Osteoblast (primary cell): ENCODE data around the gene ITPRIP. TPM values are rescaled to one million over a fixed set of nuclear protein-coding genes. Genes with fewer than 3 reads are reported as not detected.

ENCODE experiments used
- DNase-seq: peaks from one replicate; pipeline ENCODE4 v3.0.0; 2011; ENCODE audit warnings: low spot score, mixed read lengths; ENCODE audit not compliant: insufficient read length; ENCODE audit errors: missing footprints
- H2AFZ ChIP-seq: 2 replicates; pipeline ENCODE4 v1.6.0; 2011; ENCODE audit warnings: mild to moderate bottlenecking, low read length
- H3K27ac ChIP-seq: 2 replicates; pipeline ENCODE4 v1.5.1; 2011; ENCODE audit warnings: mild to moderate bottlenecking, low read depth, low read length, moderate library complexity
- H3K27me3 ChIP-seq: 2 replicates; pipeline ENCODE4 v1.6.0; 2012; ENCODE audit warnings: mild to moderate bottlenecking, control low read depth, inconsistent platforms, low read length, moderate library complexity; ENCODE audit not compliant: insufficient read depth
- H3K36me3 ChIP-seq: 2 replicates; pipeline ENCODE4 v1.5.1; 2011; ENCODE audit warnings: mild to moderate bottlenecking, low read length, control low read depth, moderate library complexity; ENCODE audit not compliant: insufficient read depth
- H3K4me1 ChIP-seq: 2 replicates; pipeline ENCODE4 v1.5.1; 2011; ENCODE audit warnings: mild to moderate bottlenecking, low read length, control low read depth, moderate library complexity; ENCODE audit not compliant: insufficient read depth
- H3K4me2 ChIP-seq: 2 replicates; pipeline ENCODE4 v1.6.0; 2011; ENCODE audit warnings: mild to moderate bottlenecking, low read length; ENCODE audit not compliant: insufficient read depth
- H3K4me3 ChIP-seq: fragments of 200-600 bp; sonication (generic); 3 replicates; pipeline ENCODE4 v1.5.1; 2012; ENCODE audit warnings: mild to moderate bottlenecking, low read length, inconsistent platforms; ENCODE audit not compliant: insufficient read depth
- H3K79me2 ChIP-seq: 2 replicates; pipeline ENCODE4 v1.6.0; 2012; ENCODE audit warnings: mild to moderate bottlenecking, low read length, control low read depth, inconsistent platforms; ENCODE audit not compliant: insufficient read depth
- H3K9me3 ChIP-seq: 2 replicates; pipeline ENCODE4 v1.5.1; 2011; ENCODE audit warnings: low read depth, low read length, control low read depth
- H4K20me1 ChIP-seq: 2 replicates; pipeline ENCODE4 v1.6.0; 2012; ENCODE audit warnings: mild to moderate bottlenecking, low read length, control low read depth; ENCODE audit not compliant: insufficient read depth
- CTCF ChIP-seq: IDR thresholded peaks from 2 replicates; pipeline ENCODE4 v1.5.1; 2011; ENCODE audit warnings: mild to moderate bottlenecking, low read depth, low read length, moderate library complexity; ENCODE audit errors: extremely low read depth
- total RNA-seq: library from RNA; depleted of rRNA; stranded (reverse); fragments of >200 nt; gene quantifications from 2 replicates; pipeline ENCODE4 v1.2.3, GENCODE V29; 2012

Gene ITPRIP
- total RNA-seq, 1 donor: 14.8 TPM

- Histone ChIP-seq H3K9me3 (no peaks in the 10 kb centered on the region), H3K79me2 (peaks cover 99% of the 10 kb centered on the region), H3K27me3 (no peaks in the 10 kb centered on the region), H3K27ac (peak overlapping the region; percentile 87), H3K4me3 (peak overlapping the region; percentile 20), H2AFZ (no peak overlapping the region), H3K4me2 (peak overlapping the region; percentile 73), H3K36me3 (peaks cover 69% of the 10 kb centered on the region), H3K4me1 (peaks cover 50% of the 10 kb centered on the region), H4K20me1 (peaks cover 46% of the 10 kb centered on the region)
- TF ChIP-seq CTCF: no peak
- no peak for DNase-seq
Observed at GRCh38 chr10:104316321-104317099, 21.8 kb downstream of the ITPRIP start.

DNA sequence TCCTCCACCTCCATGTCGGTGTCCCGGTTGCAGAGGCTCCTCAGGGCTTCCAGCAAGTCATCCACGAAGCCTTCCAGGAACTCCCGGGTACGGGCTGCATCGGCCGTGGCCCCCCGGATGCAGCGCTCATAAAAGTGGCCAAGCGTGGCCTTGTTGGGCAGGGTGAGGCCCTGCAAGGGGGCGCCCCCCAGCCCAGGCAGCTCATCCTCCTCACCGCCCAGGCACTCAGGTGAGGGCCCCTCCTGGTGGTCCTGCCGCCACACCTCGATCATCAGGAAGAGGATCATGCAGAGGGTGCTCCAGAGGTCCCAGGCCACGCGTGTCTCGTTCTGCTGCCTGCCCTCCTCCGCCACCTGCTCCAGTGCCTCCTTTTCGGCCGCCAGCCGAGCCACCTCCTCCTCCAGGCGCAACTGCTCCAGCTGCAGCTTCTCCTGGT, 22.8 kb downstream of the ITPRIP start:
- Histone ChIP-seq H3K4me3 (no peak overlapping the region), H3K4me1 (peaks cover 46% of the 10 kb centered on the region), H3K27me3 (no peaks in the 10 kb centered on the region), H3K79me2 (peaks cover 99% of the 10 kb centered on the region), H3K27ac (no peak overlapping the region), H2AFZ (no peak overlapping the region), H3K4me2 (no peak overlapping the region), H3K9me3 (no peaks in the 10 kb centered on the region), H4K20me1 (peaks cover 38% of the 10 kb centered on the region), H3K36me3 (peaks cover 78% of the 10 kb centered on the region)
- no peak for DNase-seq
- no peak for TF ChIP-seq CTCF

DNA sequence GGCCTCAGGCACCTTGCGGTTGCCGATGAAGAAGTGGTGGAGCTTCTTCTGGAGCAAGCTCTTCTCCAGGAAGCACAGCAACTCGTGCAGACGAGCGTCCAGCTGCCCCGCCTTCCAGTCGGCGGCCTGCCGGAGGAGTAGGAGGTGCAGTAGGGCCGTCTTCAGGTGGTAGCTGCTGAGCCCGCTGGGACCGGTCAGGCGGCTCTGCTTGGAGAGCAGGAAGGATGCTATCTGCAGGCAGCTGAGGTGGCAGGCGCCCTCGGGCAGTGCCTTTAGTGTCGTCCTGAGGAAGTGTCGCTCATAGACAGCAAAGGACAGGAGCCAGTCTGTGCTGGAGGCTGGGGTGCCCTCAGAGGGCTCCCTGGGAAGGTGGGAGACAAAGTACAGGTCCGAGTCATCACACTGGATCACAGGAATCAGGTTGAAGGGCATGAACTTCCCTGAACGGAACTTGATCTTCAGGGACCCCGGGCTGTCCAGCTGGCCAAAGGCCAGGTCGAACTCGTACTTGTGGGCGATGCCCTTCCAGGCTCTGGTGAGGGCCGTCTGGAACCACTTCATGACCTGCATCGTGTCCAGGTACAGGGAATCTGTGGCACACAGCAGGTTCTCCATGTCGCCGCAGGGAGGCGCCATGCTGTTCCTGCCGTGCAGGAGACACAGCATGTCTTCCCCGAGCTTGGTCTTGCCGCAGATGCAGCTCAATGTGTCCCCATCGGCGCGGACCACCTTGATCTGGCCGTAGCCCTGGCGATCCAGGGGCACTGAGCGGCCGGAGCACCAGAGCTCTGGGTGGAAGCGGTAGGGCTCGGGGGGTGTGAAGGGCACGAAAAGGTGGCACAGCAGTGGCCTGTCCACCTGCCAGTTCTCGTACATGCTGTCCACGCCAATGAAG, 23.4 kb downstream of the ITPRIP start:
- Histone ChIP-seq H3K4me1 (peaks cover 44% of the 10 kb centered on the region), H3K79me2 (peaks cover 97% of the 10 kb centered on the region), H3K4me3 (no peak overlapping the region), H2AFZ (no peak overlapping the region), H3K4me2 (no peak overlapping the region), H4K20me1 (peaks cover 38% of the 10 kb centered on the region), H3K27ac (no peak overlapping the region), H3K9me3 (no peaks in the 10 kb centered on the region), H3K36me3 (peaks cover 83% of the 10 kb centered on the region), H3K27me3 (no peaks in the 10 kb centered on the region)
- no peak for TF ChIP-seq CTCF
- DNase-seq: no peak
